A673 (cell line): ENCODE data around the gene TTYH3.

Source experiments
- CTCF ChIP-seq: fragments of 300-800, 200-600 bp; sonication (generic); conservative IDR thresholded peaks from 2 replicates; pipeline ENCODE4 v1.5.1; 2017; ENCODE audit warnings: low read depth, mild to moderate bottlenecking, antibody characterized with exemption, low read length, moderate library complexity, mixed read lengths
- EZH2 ChIP-seq: fragments of 200-600 bp; sonication (generic); IDR thresholded peaks from 2 replicates; pipeline ENCODE4 v1.6.1; 2017; ENCODE audit warnings: borderline replicate concordance, low read depth, mild to moderate bottlenecking, mixed read lengths, antibody characterized with exemption, low read length; ENCODE audit not compliant: poor library complexity, severe bottlenecking

- TF ChIP-seq CTCF: no peak
- no peak for TF ChIP-seq EZH2
Measured at GRCh38 chr7:2657208-2657607, 25.4 kb downstream of the TTYH3 start.
